Measurements from ENCODE around the gene DEFB126. TPM values are rescaled to one million over a fixed set of nuclear protein-coding genes. Genes with fewer than 3 reads are reported as not detected.

The DEFB126 gene
- total RNA-seq, 2 donors from 2014 or later = not detected

DNA sequence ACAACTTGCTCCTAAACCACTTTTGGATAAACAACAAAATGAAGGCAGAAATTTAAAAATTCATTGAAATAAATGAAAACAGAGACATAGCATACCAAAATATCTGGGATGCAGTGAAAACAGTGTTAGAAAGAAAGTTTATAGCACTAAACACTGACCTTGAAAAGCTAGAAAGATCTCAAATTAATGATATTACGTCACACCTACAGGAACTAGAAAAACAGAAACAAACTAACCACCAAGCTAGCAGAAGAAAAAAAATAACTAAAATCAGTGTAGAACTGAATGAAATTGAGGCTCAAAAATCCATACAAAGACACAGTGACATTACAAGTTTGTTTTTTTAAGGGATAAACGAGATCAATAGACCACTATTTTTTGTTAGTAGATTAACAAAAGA lies 41.9 kb downstream of the DEFB126 start:
- Mint-ChIP-seq H3K4me3 (no peak overlapping the region), H3K9me3 (peaks cover 11% of the 10 kb centered on the region), H3K4me1 (no peaks in the 10 kb centered on the region), H3K36me3 (ENCODE audit: low read depth) (no peaks in the 10 kb centered on the region), H3K27me3 (peaks cover 50% of the 10 kb centered on the region), H3K27ac (no peak overlapping the region)
- no peak for ATAC-seq (replicated peaks)

DNA sequence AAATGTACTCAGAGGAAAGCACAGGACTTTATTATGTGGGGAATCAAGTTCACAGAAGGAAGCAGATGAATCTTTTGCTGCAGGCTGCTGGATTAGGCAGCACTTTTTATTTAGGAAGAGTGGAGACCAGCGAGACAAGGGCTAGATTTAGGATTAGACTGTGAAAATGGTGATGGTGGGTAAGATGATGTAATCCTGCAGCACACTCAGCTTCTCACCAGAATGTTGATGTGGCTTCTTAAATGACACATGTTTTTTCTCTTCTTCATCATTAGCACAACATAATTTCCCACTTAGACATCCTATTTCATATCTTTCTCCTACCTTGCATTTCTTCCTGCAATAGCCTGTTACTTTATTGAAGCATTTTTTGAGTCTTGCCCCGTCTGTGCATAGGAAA lies 45.3 kb downstream of the DEFB126 start:
- peaks cover 11% of the 10 kb centered on the region for H3K9me3 Mint-ChIP-seq
- no peak overlapping the region for H3K27ac Mint-ChIP-seq
- H3K4me1 Mint-ChIP-seq = no peaks in the 10 kb centered on the region
- H3K36me3 Mint-ChIP-seq (ENCODE audit: low read depth) = no peaks in the 10 kb centered on the region
- H3K27me3 Mint-ChIP-seq = peaks cover 45% of the 10 kb centered on the region
- H3K4me3 Mint-ChIP-seq = no peak overlapping the region
- ATAC-seq (replicated peaks) = no peak

DNA sequence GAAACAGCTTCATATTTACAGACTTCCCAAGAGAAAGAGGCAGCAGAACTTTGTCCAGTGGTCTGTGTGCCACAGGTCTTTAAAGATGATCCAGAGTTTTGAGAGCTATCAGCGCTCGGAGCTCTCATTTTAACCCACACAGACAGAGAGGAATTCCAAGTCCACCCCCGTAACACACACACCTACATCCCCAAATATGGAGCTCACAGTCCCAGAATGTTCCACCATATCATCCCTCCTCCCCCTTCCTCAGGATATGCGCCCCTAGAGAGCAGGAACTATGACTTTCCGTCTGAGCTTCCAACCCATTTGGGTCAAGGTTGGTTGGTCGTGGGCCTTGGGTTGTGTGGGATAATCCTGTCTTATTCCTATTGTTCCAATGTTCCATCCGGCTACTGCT lies 47.2 kb downstream of the DEFB126 start, which contains the start of gene DEFB128:
TSS of gene DEFB128 (minus strand) at position 101 of the 400 bp plus-strand sequence. CDS start at position 13, 88 bp downstream.
- Mint-ChIP-seq H3K36me3 (ENCODE audit: low read depth) (no peaks in the 10 kb centered on the region), H3K27ac (no peak within 1 kb of the TSS), H3K4me1 (no peaks in the 10 kb centered on the region), H3K9me3 (no peaks in the 10 kb centered on the region), H3K27me3 (peaks cover 32% of the 10 kb centered on the region), H3K4me3 (no peak within 1 kb of the TSS)
- no peak for ATAC-seq (replicated peaks)

Other genes starting within 250 kb of the DEFB126 start
- not detected for gene DEFB125, start 54.9 kb upstream of the DEFB126 start, total RNA-seq
- not detected for gene DEFB127, start 14.9 kb downstream of the DEFB126 start, total RNA-seq
- gene DEFB128, start 47.1 kb downstream of the DEFB126 start, total RNA-seq = not detected
- gene DEFB129, start 84.7 kb downstream of the DEFB126 start, total RNA-seq = not detected
- gene DEFB132, start 115.1 kb downstream of the DEFB126 start, total RNA-seq = not detected
- gene C20orf96, start 148.2 kb downstream of the DEFB126 start, total RNA-seq = 1 to 10 TPM; 5.2 to 6.0 TPM
- gene ZCCHC3, start 155.0 kb downstream of the DEFB126 start, total RNA-seq = 10 to 100 TPM; 16.0 to 16.6 TPM
- 1 to 10 TPM; 4.0 to 6.5 TPM for gene SOX12, start 183.0 kb downstream of the DEFB126 start, total RNA-seq
- 1 to 10 TPM; 4.3 to 5.2 TPM for gene NRSN2, start 204.5 kb downstream of the DEFB126 start, total RNA-seq
- 10 to 100 TPM; 13.4 to 20.0 TPM for gene TRIB3, start 238.2 kb downstream of the DEFB126 start, total RNA-seq